ENCODE measurements around the gene ADGRG3. TPM values are rescaled to one million over a fixed set of nuclear protein-coding genes. Genes with fewer than 3 reads are reported as not detected.
A peak's percentile ranks its signal among the peaks of the same experiment; 100 is the strongest.

Gene ADGRG3, protein sequence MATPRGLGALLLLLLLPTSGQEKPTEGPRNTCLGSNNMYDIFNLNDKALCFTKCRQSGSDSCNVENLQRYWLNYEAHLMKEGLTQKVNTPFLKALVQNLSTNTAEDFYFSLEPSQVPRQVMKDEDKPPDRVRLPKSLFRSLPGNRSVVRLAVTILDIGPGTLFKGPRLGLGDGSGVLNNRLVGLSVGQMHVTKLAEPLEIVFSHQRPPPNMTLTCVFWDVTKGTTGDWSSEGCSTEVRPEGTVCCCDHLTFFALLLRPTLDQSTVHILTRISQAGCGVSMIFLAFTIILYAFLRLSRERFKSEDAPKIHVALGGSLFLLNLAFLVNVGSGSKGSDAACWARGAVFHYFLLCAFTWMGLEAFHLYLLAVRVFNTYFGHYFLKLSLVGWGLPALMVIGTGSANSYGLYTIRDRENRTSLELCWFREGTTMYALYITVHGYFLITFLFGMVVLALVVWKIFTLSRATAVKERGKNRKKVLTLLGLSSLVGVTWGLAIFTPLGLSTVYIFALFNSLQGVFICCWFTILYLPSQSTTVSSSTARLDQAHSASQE
- not detected in 2 replicates for total RNA-seq

DNA sequence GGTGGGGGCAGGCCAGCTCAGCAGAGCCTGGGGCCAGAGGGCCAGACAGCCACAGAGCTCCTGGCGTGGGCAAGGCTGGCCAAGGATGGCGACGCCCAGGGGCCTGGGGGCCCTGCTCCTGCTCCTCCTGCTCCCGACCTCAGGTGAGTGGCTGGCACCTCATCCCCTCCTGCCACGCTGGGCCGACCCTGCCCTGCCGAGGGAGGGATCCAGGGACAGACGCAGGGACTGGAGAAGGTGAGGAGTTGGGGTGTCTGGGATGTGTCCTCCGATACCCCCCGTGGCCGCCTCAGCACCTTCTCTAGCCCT, at the start of gene ADGRG3:
ADGRG3 (plus strand) TSS at position 44 of the 309 bp plus-strand sequence; CDS start at position 86, 42 bp downstream.
- H3K9me3 Mint-ChIP-seq = no peaks in the 10 kb centered on the region
- H3K4me3 Mint-ChIP-seq = no peak within 1 kb of the TSS
- H3K4me1 Mint-ChIP-seq (ENCODE audit: low read depth) = no peaks in the 10 kb centered on the region
- no peaks in the 10 kb centered on the region for H3K36me3 Mint-ChIP-seq (ENCODE audit: low read depth)
- H3K27ac Mint-ChIP-seq = no peak within 1 kb of the TSS
- peaks cover 7% of the 10 kb centered on the region for H3K27me3 Mint-ChIP-seq (ENCODE audit: insufficient read depth)
- intact Hi-C loops (cut with micrococcal nuclease) = no loop called here
- no peak for DNase-seq (ENCODE audit: low spot score)

DNA sequence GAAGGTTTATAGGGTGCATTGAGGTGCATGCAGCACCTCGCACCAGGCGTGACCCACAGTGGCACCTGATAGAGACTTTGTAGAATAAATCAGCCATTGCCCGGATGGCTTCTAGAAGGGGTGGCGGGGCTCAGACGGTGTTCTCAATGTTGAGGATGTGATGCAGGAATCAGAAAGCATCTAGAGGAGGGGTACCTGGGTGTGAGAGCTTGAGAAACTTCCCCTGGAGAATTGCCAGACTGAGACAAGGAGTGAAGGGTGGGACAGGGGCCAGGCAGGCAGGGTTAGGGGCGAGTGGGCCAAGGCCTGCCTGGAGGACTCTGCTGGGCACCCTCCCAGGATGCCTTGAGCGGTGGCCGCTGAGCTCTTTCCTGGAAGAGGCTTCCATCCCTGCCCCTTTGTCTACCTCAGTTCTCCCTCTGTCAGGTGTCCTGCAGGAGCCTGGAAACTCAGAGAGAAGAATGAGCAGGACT, 48.9 kb upstream of the ADGRG3 start:
- no peak for DNase-seq (ENCODE audit: low spot score)
- Mint-ChIP-seq H3K36me3 (ENCODE audit: low read depth) (no peaks in the 10 kb centered on the region), H3K27me3 (ENCODE audit: insufficient read depth) (peaks cover 4% of the 10 kb centered on the region), H3K9me3 (no peaks in the 10 kb centered on the region), H3K27ac (no peak overlapping the region), H3K4me3 (no peak overlapping the region), H3K4me1 (ENCODE audit: low read depth) (peaks cover 11% of the 10 kb centered on the region)
- intact Hi-C loops (cut with micrococcal nuclease) = no loop called here

DNA sequence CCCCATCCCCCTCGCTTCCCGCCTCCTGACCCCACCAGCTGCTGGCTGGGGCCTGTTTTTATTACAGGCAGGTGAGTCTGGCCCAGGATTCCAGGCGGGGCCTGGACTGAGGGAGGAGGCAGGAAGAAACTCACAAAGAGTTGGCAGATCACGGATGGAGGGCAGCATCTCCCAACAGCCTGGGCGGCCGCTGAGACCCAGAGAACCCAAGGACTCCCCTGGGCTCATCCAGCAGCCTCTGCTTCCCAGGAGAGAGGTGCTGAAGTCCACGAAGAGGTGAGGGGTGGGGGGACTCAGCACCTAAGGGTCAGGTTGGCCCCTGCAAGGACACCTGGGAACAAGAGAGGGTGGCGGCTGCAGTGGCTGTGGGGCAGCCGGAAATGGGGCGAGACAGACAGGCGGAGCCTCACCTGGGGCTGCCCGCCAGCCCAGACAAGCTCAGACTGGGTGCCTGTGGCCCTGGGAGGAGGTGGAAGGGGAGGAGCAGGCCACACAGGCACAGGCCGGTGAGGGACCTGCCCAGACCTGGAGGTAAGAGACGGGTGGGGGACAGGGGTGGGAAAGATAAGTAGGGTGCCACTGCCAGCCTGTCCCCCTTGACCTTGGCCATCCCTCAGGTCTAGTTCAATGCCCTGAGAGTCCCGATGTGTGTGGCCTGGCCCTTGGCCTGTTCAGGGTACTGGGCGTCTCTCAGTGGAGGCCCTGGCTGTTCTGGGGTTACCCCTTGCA, 48.3 kb upstream of the ADGRG3 start:
- peak overlapping the region; percentile 40 for H3K27ac Mint-ChIP-seq
- peaks cover 5% of the 10 kb centered on the region for H3K4me1 Mint-ChIP-seq (ENCODE audit: low read depth)
- no peak for DNase-seq (ENCODE audit: low spot score)
- H3K36me3 Mint-ChIP-seq (ENCODE audit: low read depth) = no peaks in the 10 kb centered on the region
- H3K4me3 Mint-ChIP-seq = no peak overlapping the region
- intact Hi-C loops (cut with micrococcal nuclease) = no loop called here
- H3K9me3 Mint-ChIP-seq = no peaks in the 10 kb centered on the region
- H3K27me3 Mint-ChIP-seq (ENCODE audit: insufficient read depth) = peaks cover 4% of the 10 kb centered on the region

DNA sequence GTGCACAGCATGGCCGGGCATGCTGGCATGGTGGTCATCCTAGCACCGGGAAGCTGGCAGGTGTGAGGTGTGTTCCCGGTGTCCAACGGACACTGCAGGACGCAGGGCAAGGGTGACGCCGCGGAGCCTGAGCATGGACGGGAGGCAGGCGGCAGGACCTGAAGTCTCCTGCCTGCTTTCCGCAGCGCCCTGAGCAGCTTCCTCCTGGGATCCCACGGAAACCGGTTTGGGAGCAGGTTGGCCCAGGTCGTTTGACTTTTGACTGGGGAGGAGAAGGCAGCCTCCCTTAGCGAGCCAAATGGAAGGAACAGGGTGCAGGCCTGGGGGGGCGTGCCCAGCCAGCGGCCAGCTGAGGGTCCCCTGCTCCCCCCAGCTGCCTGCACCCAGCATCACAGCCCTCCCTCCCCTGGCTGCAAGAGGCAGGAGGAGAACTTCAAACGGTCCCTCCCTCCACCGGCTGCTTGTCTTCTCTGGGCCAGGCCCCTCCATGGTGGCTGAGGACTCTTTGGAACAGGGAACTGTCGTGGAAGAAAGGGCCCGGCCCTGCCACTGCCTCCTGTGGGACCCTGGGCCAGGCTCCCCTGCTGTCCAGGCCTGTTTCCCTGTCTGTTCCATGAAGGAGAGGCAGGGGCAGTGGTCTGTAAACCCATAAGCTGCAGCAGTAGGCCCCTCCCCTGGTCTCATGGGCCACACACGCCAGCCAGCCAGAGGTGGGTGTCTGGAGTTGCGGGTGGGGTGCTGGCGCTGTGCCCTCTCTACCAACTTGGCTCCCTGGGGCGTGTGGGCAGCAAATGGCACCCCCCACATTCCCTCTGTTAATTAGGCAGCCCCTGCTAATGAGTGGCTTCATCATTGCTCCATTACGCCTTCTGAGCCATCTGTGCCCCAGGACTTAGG, 47.5 kb upstream of the ADGRG3 start:
- H3K9me3 Mint-ChIP-seq = no peaks in the 10 kb centered on the region
- peaks cover 6% of the 10 kb centered on the region for H3K27me3 Mint-ChIP-seq (ENCODE audit: insufficient read depth)
- no peaks in the 10 kb centered on the region for H3K36me3 Mint-ChIP-seq (ENCODE audit: low read depth)
- H3K4me1 Mint-ChIP-seq (ENCODE audit: low read depth) = no peaks in the 10 kb centered on the region
- H3K27ac Mint-ChIP-seq = no peak overlapping the region
- intact Hi-C loops (cut with micrococcal nuclease) = no loop called here
- no peak overlapping the region for H3K4me3 Mint-ChIP-seq
- no peak for DNase-seq (ENCODE audit: low spot score)

DNA sequence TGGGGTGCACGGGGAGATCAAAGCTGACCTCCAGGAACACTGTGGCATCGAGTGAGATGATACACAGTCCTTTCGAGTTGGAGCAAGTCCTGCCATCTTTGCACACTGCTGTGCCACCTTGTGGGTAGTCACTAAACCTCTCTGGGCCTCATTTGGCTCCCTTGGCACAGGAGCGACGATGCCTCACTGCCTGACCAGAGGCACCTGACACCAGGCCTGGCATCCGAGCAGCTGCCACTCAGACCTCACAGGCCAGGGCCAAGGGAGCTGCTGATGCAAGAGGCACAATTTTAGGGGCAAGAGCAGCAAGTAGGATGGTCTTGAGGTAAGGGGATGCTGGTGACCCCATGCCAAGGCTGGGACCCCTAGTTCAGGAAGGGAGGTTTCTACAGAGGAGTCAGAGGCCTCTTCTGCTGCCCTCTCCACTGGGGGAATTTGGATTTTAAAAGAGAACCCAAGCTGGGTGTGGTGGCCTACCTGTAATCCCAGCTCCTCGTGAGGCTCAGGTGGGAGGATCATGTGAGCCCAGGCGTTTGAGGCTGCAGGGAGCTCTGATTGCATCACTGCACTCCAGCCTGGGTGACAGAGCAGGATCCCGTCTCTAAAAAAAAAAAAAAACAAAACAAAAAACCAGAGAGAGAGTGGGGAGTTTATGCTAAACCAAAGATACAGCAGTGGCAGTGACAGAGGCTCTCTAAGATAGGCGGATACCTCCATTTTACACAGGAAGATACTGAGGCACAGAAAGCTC, 46.4 kb upstream of the ADGRG3 start:
- no peaks in the 10 kb centered on the region for H3K36me3 Mint-ChIP-seq (ENCODE audit: low read depth)
- no peak overlapping the region for H3K4me3 Mint-ChIP-seq
- no peak for DNase-seq (ENCODE audit: low spot score)
- peaks cover 7% of the 10 kb centered on the region for H3K27me3 Mint-ChIP-seq (ENCODE audit: insufficient read depth)
- H3K27ac Mint-ChIP-seq = no peak overlapping the region
- no peaks in the 10 kb centered on the region for H3K4me1 Mint-ChIP-seq (ENCODE audit: low read depth)
- no peaks in the 10 kb centered on the region for H3K9me3 Mint-ChIP-seq
- intact Hi-C loops (cut with micrococcal nuclease) = no loop called here

DNA sequence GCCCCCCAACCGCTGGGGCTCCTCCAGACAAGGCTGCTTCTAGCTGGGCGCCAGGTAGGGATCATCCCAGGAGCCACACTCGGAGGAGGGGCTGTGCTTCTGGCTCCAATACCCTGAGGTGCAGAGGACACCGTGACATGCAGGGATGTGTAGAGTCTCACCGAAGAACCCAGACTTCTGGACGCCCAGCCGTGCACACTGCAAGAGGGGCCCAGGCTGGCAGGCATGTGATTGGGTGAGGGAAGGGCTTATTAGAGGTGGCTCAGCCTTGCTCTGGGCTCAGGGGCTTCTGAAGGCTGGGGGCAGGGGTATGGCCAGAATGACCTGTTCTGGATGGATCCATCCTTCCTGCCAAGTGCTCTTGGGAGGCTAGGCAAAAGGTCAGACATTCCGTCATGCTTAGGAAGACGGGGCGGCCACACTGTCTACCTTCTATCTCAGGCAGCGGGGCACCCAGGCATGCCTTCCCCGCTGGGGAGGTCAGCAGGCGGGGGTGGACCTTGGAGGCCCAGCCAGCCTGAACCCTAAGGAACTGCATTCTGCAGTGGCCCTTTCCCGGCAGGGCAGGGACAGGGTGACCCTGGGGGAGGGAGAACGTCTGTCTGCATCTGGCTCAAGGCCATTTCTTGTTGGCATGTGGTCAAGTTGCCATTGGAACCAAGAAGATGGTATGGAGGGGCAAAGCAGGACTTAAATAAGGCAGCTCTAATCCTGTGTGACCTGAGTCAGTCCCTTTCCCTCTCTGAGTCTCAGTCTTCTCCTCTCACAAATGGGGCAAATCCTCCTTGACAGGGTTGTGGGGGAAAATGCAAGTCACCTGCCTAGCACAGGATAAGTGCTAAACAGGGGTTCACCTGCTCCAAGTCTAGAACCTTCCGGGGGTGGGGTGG, 45.5 kb upstream of the ADGRG3 start:
- H3K9me3 Mint-ChIP-seq = no peaks in the 10 kb centered on the region
- H3K27ac Mint-ChIP-seq = no peak overlapping the region
- H3K36me3 Mint-ChIP-seq (ENCODE audit: low read depth) = no peaks in the 10 kb centered on the region
- H3K4me1 Mint-ChIP-seq (ENCODE audit: low read depth) = no peaks in the 10 kb centered on the region
- DNase-seq (ENCODE audit: low spot score) = no peak
- H3K4me3 Mint-ChIP-seq = no peak overlapping the region
- intact Hi-C loops (cut with micrococcal nuclease) = no loop called here
- peaks cover 12% of the 10 kb centered on the region for H3K27me3 Mint-ChIP-seq (ENCODE audit: insufficient read depth)

DNA sequence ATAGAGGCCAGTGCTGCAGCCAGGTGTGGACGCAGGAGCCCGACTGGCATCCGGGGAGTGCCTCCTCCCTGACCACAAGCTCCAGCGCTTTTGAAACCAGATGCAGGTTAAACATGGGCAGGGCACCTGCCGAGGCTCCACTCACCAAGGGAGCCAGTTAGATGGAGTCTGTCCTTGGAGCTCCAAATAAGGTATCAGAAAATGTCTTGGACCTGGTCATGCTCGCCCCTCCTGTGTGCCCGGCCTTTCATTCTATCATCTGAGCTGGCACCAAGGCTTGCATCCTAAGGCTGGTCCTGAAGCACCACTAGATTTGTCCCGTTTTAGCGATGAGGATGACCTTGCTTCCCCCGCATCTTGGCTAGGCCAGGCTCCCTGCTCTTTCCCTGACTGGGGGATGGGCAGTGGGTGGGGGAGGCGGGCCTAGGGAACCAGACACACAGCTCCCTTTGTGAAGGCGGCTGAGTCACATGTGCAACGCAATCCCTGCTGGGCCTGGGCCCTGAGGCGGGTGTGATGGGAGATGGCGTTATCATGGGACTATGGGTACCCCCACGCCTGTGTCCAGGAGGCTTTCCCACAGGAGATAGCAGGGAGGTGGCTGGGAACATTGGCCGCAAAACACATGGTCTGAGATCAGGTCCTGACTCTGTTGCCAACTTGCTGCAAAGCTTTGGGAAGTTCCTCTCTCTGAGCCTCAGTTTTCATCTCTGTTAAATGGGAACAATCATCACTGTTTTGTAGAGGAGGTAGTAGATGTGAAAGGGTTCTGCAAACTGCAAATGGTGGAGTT, 44.7 kb upstream of the ADGRG3 start:
- peaks cover 5% of the 10 kb centered on the region for H3K4me1 Mint-ChIP-seq (ENCODE audit: low read depth)
- no peak overlapping the region for H3K4me3 Mint-ChIP-seq
- H3K36me3 Mint-ChIP-seq (ENCODE audit: low read depth) = no peaks in the 10 kb centered on the region
- no peaks in the 10 kb centered on the region for H3K9me3 Mint-ChIP-seq
- intact Hi-C loops (cut with micrococcal nuclease) = no loop called here
- H3K27ac Mint-ChIP-seq = no peak overlapping the region
- DNase-seq (ENCODE audit: low spot score) = no peak
- H3K27me3 Mint-ChIP-seq (ENCODE audit: insufficient read depth) = peaks cover 12% of the 10 kb centered on the region

DNA sequence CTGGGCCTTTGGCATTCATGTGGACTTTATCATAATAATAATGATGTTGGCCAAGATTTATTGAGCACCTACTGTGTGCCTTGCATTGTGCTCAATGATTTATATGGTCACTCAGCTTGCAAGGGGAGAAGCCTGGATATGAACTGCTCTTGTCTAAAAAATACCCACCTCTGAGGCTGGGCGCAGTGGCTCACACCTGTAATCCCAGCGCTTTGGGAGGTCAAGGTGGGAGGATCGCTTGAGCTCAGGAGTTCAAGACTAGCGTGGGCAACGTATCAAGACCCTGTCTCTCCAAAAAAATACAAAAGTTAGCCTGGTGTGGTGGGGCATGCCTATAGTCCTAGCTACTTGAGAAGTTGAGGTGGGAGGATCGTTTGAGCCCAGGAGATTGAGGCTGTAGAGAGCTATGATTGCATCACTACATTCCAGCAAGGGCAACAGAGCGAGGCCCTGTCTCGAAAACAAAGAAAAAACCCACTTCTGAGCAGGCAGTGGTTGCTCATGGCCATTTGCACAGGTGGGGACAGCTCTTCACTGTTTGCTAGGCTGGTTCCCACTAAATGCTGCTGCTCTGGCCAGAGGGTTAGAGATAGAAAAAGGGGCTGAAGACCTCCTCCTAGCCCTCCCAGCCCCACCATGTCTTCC, 43.9 kb upstream of the ADGRG3 start:
- Mint-ChIP-seq H3K27me3 (ENCODE audit: insufficient read depth) (peaks cover 18% of the 10 kb centered on the region), H3K36me3 (ENCODE audit: low read depth) (no peaks in the 10 kb centered on the region), H3K9me3 (no peaks in the 10 kb centered on the region), H3K27ac (no peak overlapping the region), H3K4me3 (no peak overlapping the region), H3K4me1 (ENCODE audit: low read depth) (peaks cover 12% of the 10 kb centered on the region)
- DNase-seq (ENCODE audit: low spot score) = no peak
- intact Hi-C loops (cut with micrococcal nuclease) = no loop called here

DNA sequence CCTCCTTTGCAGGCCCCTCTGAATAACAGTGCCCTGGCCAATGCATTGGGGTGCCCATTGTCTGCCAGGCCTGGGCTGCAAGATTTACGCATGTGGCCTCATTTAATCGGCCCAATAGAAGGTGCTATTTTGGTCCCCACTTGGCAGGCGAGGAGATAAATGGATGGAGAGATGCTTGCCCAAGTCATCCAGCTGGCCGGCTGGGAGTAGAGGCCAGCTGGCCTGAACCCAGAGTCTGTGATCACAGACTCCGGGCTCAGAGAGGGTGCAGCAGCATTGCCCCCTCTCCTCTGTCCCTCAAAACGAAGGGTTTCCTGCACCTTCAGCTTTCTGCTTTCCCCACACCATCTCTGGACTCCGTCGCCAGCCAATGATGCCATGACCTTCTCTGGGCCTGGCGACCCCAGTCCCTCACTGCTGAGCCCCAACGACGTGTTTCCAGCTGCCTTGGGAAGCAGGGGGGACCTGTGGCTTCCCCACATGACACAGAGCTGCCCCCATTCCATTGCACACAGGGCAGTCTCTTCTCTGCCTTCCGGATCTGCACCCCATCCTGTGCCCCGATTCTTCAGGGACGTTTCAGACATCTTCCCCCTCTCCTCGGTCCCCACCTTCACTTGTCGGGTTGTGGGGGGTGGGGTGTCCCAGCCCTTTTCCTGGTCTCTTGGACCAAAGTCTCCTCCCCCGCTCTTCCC, 43.2 kb upstream of the ADGRG3 start:
- DNase-seq (ENCODE audit: low spot score) = no peak
- intact Hi-C loops (cut with micrococcal nuclease) = no loop called here

DNA sequence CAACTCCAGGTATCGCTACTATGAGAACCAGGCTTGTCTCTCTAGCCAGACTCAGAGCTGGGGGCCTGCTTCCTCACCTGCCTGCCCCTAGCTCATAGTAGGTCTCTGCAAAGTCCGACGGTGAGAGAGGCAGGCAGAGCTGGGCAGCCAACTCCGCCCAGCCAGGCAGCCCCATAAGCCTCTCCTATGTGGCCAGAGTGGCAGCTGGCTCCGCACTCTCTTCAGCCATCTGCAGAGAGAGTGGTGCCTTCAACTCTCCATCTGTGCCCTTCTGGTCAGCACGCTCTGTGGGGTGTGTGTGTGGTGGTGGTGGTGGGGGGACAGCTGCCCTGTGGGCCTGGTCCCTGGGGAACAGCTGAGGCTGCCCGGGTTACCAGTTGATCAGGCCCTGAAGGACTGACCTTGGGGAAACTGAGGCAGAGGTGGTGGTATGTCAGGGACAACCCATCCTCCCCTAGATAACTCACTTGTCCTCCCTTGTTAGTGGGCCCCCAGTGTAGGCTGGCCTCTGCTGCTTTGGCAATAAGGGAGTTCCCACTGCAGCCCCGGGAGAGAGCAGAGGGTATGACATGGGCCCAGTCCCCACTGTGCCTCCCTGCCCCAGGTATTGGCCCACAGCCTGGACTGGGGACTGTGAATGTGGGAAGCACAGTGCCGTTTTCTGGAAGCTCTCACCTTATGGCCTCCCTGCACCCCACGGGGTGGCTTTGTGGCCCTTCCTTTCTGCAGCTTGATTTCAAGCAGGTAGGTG, 41.5 kb upstream of the ADGRG3 start:
- H3K4me1 Mint-ChIP-seq (ENCODE audit: low read depth) = peaks cover 20% of the 10 kb centered on the region
- intact Hi-C loops (cut with micrococcal nuclease) = no loop called here
- no peak overlapping the region for H3K4me3 Mint-ChIP-seq
- no peak overlapping the region for H3K27ac Mint-ChIP-seq
- no peaks in the 10 kb centered on the region for H3K36me3 Mint-ChIP-seq (ENCODE audit: low read depth)
- no peak for DNase-seq (ENCODE audit: low spot score)
- H3K27me3 Mint-ChIP-seq (ENCODE audit: insufficient read depth) = peaks cover 21% of the 10 kb centered on the region
- H3K9me3 Mint-ChIP-seq = no peaks in the 10 kb centered on the region

More for the DNA sequence above, 43.2 kb upstream of the ADGRG3 start:
- H3K4me3 Mint-ChIP-seq = no peak overlapping the region
- peaks cover 21% of the 10 kb centered on the region for H3K27me3 Mint-ChIP-seq (ENCODE audit: insufficient read depth)
- peaks cover 13% of the 10 kb centered on the region for H3K4me1 Mint-ChIP-seq (ENCODE audit: low read depth)
- no peaks in the 10 kb centered on the region for H3K36me3 Mint-ChIP-seq (ENCODE audit: low read depth)
- no peaks in the 10 kb centered on the region for H3K9me3 Mint-ChIP-seq
- H3K27ac Mint-ChIP-seq = no peak overlapping the region

All from activated T-helper 1 cell treated with anti-CD3 and anti-CD28 coated beads, Interleukin-12 subunit alpha, Interleukin-12 subunit beta, Interleukin-2, Interleukin-4 antibody, amounts not matched to agents 30 ng/mL and 10 ng/mL and 1 ng/mL, durations not matched to agents 14 hours and 24 hours and 36 hours (primary cell).